Lower leg skin (tissue), 3 donors: Measurements from ENCODE around the gene RMND5B.

Source experiments
- POLR2A ChIP-seq, 2 donors: fragments of 450-650 bp; IDR thresholded peaks; one replicate each; pipeline ENCODE4 v1.6.1; 2016 to 2017; ENCODE audit warnings: antibody characterized with exemption in 2 of 2, mild to moderate bottlenecking in 1 of 2, moderate library complexity in 1 of 2
- TF ChIP-seq, protein P1 (sequence below), 3 donors: fragments of 450-650 bp; IDR thresholded peaks; one replicate each; pipeline ENCODE4 v1.5.1; 2016; ENCODE audit warnings: antibody characterized with exemption in 3 of 3, mild to moderate bottlenecking in 3 of 3, moderate library complexity in 2 of 3

DNA sequence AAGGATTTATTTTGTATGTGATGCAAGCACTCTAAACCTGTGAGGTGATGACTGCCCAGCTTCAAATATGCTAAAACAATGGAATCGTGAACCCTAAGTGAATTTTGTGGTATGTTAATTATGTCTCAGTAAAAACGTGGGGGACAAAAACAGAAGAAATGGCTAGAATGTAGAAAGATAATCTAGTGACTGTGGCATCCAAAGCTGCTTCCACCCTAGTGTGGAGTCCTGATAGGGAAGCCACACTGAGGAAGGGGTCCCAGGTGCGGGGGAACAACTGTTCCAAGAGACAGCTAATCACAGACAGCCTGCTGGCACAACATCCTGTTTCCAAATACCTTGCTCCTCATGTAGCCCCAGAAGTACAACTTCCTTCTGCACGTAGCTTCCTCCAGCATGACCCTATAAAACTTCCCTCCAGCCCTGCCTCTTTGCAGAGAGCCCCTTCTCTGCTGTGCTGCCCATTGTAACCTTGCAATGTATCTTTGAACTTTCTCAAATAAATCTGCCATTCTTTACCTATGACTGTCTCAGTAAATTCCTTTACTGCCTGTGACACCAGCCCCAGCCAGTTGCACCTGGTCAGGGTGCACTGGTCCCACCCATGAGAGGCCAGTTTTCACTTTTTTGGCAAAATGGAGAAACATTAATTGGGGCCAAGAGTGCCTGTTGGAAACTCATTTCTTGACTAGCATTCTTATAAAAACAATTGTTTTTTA, 51.5 kb downstream of the RMND5B start:
- TF ChIP-seq POLR2A (IDR thresholded peaks at IDR 0.05), result no peak
- TF ChIP-seq, protein P1, sequence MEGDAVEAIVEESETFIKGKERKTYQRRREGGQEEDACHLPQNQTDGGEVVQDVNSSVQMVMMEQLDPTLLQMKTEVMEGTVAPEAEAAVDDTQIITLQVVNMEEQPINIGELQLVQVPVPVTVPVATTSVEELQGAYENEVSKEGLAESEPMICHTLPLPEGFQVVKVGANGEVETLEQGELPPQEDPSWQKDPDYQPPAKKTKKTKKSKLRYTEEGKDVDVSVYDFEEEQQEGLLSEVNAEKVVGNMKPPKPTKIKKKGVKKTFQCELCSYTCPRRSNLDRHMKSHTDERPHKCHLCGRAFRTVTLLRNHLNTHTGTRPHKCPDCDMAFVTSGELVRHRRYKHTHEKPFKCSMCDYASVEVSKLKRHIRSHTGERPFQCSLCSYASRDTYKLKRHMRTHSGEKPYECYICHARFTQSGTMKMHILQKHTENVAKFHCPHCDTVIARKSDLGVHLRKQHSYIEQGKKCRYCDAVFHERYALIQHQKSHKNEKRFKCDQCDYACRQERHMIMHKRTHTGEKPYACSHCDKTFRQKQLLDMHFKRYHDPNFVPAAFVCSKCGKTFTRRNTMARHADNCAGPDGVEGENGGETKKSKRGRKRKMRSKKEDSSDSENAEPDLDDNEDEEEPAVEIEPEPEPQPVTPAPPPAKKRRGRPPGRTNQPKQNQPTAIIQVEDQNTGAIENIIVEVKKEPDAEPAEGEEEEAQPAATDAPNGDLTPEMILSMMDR (IDR thresholded peaks at IDR 0.05), result no peak
